A673 (cell line): Measurements from ENCODE around the gene CLTC.

Experiments
- CTCF ChIP-seq: fragments of 300-800, 200-600 bp; sonication (generic); conservative IDR thresholded peaks from 2 replicates; pipeline ENCODE4 v1.5.1; 2017; ENCODE audit warnings: low read depth, mild to moderate bottlenecking, antibody characterized with exemption, low read length, moderate library complexity, mixed read lengths
- EZH2 ChIP-seq: fragments of 200-600 bp; sonication (generic); IDR thresholded peaks from 2 replicates; pipeline ENCODE4 v1.6.1; 2017; ENCODE audit warnings: borderline replicate concordance, low read depth, mild to moderate bottlenecking, mixed read lengths, antibody characterized with exemption, low read length; ENCODE audit not compliant: poor library complexity, severe bottlenecking

- TF ChIP-seq CTCF (no peak), EZH2 (no peak)
Observed at GRCh38 chr17:59627274-59627673, 7.6 kb downstream of the CLTC start.
